ENCODE data around the gene RCAN1. TPM values are rescaled to one million over a fixed set of nuclear protein-coding genes. Genes with fewer than 3 reads are reported as not detected.
A peak's percentile ranks its signal among the peaks of the same experiment; 100 is the strongest.

Gene RCAN1
- total RNA-seq, 1 donor from 2014 or later = 13.0 TPM

DNA sequence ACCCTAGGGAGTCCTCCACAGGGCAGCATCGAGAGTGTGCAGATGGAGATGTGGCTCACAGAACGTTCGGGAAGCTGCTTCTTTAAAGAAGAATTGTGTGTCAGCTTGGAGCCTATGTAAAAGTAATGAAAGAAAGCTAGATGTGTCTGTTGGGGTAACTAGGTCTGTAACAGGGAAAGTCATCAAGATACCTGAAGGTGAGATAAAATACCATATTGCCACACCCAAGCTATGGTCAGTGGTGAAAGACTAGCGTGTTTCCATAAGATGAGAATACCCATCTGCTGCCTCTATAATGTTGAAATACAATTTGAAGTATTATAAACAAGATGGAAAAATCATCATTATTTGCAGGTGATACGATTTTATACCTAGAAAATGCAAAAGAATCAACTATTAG lies 17.5 kb downstream of the RCAN1 start:
- Mint-ChIP-seq H3K27ac (ENCODE audit: unreplicated experiment) (no peak overlapping the region), H3K36me3 (ENCODE audit: low read depth) (no peaks in the 10 kb centered on the region), H3K4me3 (no peak overlapping the region), H3K9me3 (no peaks in the 10 kb centered on the region), H3K27me3 (ENCODE audit: low read depth) (no peaks in the 10 kb centered on the region), H3K4me1 (peaks cover 4% of the 10 kb centered on the region)
- no peak for DNase-seq (ENCODE audit: low read depth, low spot score)
- TF ChIP-seq, protein P1, sequence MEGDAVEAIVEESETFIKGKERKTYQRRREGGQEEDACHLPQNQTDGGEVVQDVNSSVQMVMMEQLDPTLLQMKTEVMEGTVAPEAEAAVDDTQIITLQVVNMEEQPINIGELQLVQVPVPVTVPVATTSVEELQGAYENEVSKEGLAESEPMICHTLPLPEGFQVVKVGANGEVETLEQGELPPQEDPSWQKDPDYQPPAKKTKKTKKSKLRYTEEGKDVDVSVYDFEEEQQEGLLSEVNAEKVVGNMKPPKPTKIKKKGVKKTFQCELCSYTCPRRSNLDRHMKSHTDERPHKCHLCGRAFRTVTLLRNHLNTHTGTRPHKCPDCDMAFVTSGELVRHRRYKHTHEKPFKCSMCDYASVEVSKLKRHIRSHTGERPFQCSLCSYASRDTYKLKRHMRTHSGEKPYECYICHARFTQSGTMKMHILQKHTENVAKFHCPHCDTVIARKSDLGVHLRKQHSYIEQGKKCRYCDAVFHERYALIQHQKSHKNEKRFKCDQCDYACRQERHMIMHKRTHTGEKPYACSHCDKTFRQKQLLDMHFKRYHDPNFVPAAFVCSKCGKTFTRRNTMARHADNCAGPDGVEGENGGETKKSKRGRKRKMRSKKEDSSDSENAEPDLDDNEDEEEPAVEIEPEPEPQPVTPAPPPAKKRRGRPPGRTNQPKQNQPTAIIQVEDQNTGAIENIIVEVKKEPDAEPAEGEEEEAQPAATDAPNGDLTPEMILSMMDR (conservative IDR thresholded peaks at IDR 0.05) = no peak

DNA sequence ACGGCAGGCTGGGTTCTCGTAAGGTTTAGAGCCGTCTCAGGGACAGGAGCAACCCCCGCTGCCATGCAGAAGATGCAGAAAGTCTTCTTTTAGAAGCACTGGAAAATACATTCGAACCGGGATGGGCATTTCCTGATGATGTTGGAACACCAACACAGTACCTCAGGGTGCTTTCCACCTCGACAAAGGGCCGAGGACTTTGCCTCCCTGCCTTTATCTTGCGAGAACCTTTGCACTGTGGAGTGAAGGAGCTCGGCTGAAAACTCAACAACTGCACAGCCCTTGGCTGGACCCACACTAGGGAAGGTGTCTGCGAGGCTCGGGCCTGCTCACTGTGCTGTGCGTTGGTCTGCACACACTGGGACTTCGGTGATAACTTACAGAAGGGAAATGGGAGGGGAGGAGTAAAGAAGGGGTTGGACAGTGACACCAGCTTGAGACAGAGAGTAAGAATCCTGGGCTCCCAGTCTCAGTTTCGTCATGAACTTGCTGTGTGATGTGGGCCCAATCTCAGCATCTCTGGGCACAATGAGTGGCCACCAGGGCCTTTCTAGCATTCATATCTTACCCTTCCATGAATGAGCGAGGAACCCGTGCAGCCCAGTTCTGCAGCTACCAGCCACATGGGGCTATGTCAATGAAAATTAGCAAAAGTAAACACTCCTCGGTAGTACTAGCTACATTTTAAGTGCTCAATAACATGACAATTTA lies 18.2 kb downstream of the RCAN1 start:
- Mint-ChIP-seq H3K36me3 (ENCODE audit: low read depth) (no peaks in the 10 kb centered on the region), H3K4me3 (no peak overlapping the region), H3K27ac (ENCODE audit: unreplicated experiment) (peak overlapping the region; percentile 48), H3K4me1 (peaks cover 4% of the 10 kb centered on the region), H3K27me3 (ENCODE audit: low read depth) (no peaks in the 10 kb centered on the region), H3K9me3 (no peaks in the 10 kb centered on the region)
- DNase-seq (ENCODE audit: low read depth, low spot score) = no peak
- TF ChIP-seq, protein P1 (conservative IDR thresholded peaks at IDR 0.05) = no peak

DNA sequence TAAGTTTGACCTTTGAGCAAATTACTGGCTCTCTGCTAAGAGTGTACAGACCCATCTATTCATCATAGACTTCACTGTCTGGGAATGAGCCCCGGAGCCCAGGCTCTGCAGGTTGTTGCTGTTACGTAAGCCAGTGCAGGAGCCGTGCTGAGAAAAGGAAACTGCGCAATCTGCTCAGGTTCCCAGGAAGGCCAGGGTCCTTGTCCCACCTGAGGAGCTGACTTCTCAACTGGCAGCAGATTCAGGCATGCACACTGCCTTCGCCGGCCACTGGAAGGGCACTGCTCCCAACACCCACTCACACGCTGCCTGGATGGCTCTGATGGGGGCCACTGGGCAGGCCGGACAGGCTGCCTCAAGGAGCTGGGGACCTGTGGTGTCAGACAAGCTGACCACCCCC lies 19.5 kb downstream of the RCAN1 start:
- DNase-seq (ENCODE audit: low read depth, low spot score) = no peak
- TF ChIP-seq, protein P1 (conservative IDR thresholded peaks at IDR 0.05) = no peak
- no peaks in the 10 kb centered on the region for H3K27me3 Mint-ChIP-seq (ENCODE audit: low read depth)
- H3K27ac Mint-ChIP-seq (ENCODE audit: unreplicated experiment) = no peak overlapping the region
- peaks cover 4% of the 10 kb centered on the region for H3K4me1 Mint-ChIP-seq
- H3K36me3 Mint-ChIP-seq (ENCODE audit: low read depth) = no peaks in the 10 kb centered on the region
- no peak overlapping the region for H3K4me3 Mint-ChIP-seq
- H3K9me3 Mint-ChIP-seq = no peaks in the 10 kb centered on the region

DNA sequence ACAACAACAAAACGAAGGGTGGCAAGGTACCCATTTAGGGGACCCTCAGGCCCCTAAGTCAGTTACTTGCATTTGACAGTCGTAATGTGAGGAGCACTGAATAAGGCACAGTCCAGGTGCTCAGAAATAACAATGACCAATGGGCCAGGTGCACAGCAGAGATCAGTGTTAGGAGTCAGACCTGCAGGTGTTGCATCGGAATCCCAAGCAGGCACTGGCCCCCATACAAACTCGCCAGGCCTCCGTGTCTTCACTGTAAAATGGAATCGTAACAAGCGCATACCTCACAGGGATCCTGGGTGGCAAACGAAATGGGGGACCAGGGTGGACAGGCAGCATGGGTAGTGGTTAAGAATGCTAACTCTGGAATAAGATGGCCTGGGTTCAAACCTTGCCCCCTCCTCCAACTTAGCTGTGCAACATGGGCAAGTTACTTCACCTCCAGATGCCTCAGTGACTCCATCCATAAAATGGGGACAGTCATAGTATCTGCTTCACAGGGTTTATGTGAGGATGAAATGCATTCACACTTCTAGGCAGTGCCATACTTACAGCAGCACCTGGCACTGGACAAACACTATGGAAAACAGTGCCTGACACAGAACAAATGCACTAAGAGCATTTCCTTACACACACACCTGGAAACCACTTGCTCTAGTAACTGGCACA lies 20.2 kb downstream of the RCAN1 start:
- DNase-seq (ENCODE audit: low read depth, low spot score) = no peak

DNA sequence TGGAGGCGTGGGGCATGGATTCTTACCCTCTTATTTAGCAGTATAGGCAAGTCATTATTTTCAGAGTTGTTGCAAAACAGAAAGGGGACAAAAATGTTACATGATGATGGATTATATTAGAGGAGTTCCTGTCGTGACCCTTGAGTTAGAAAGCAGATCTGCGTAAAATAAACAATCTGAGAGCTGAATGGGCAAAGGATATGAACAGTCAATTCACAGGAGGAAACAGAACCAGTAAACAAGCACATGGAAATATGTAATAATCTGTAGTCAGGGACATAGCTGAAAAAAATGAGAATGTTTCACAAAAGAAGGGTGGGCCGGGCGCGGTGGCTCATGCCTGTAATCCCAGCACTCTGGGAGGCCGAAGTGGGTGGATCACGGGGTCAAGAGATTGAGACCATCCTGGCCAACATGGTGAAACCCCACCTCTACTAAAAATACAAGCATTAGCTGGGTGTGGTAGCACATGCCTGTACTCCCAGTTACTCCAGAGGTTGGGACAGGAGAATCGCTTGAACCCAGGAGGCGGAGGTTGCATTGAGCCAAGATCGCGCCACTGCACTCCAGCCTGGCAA lies 20.9 kb downstream of the RCAN1 start:
- H3K9me3 Mint-ChIP-seq = no peaks in the 10 kb centered on the region
- H3K36me3 Mint-ChIP-seq (ENCODE audit: low read depth) = no peaks in the 10 kb centered on the region
- TF ChIP-seq, protein P1 (conservative IDR thresholded peaks at IDR 0.05) = no peak
- peaks cover 4% of the 10 kb centered on the region for H3K4me1 Mint-ChIP-seq
- DNase-seq (ENCODE audit: low read depth, low spot score) = no peak
- no peaks in the 10 kb centered on the region for H3K27me3 Mint-ChIP-seq (ENCODE audit: low read depth)
- H3K4me3 Mint-ChIP-seq = no peak overlapping the region
- H3K27ac Mint-ChIP-seq (ENCODE audit: unreplicated experiment) = no peak overlapping the region

More for the DNA sequence above, 20.2 kb downstream of the RCAN1 start:
- H3K27me3 Mint-ChIP-seq (ENCODE audit: low read depth) = no peaks in the 10 kb centered on the region
- H3K27ac Mint-ChIP-seq (ENCODE audit: unreplicated experiment) = no peak overlapping the region
- TF ChIP-seq, protein P1 (conservative IDR thresholded peaks at IDR 0.05) = no peak
- peaks cover 4% of the 10 kb centered on the region for H3K4me1 Mint-ChIP-seq
- H3K36me3 Mint-ChIP-seq (ENCODE audit: low read depth) = no peaks in the 10 kb centered on the region
- no peaks in the 10 kb centered on the region for H3K9me3 Mint-ChIP-seq
- no peak overlapping the region for H3K4me3 Mint-ChIP-seq
